GM12878 (cell line): Measurements from ENCODE around the gene ALDH1A1. TPM values are rescaled to one million over a fixed set of nuclear protein-coding genes. Genes with fewer than 3 reads are reported as not detected.

Source experiments
- ATAC-seq: fragments of 200-7000 bp; cut with Tn5 transposase; 3 replicates; pipeline ENCODE4 v1.9.1; 2020; ENCODE audit warnings: mild to moderate bottlenecking, moderate library complexity
- BruUV-seq: library from RNA; stranded (reverse); fragments of 400-500 nt; replicated peaks from 2 replicates; lab custom pipeline; 2021; lab: Mats Ljungman, UMichigan
- CTCF ChIA-PET: fragments of 300-600 bp; sonication (Branson Sonifier 250); formaldehyde crosslinking; extraction: SDS; loops from one replicate; lab custom pipeline; 2021; ENCODE audit warnings: inconsistent platforms; lab: Yijun Ruan, JAX
- POLR2A ChIA-PET: fragments of 350-600 bp; formaldehyde crosslinking; extraction: SDS; loops from one replicate; lab custom pipeline; 2021; ENCODE audit warnings: inconsistent platforms; lab: Charles Lee
- RAD21 ChIA-PET: fragments of 300-600 bp; sonication (Branson Sonifier 250); formaldehyde crosslinking; loops from one replicate; lab custom pipeline; 2023; ENCODE audit warnings: antibody characterized with exemption; ENCODE audit not compliant: unreplicated experiment; lab: Charles Lee
- SMC1A ChIA-PET: fragments of 300-600 bp; sonication (Branson Sonifier 250); formaldehyde crosslinking; loops from one replicate; lab custom pipeline; 2023; ENCODE audit not compliant: unreplicated experiment, uncharacterized antibody; lab: Charles Lee
- DNase-seq: peaks from one replicate; pipeline ENCODE4 v3.0.0-alpha.2; 2011; ENCODE audit warnings: low read depth, low spot score
- FAIRE-seq: peaks from 3 replicates; lab custom pipeline; 2011; peaks lifted over from hg19 to GRCh38; lab: Jason Lieb, UNC
- H2AFZ ChIP-seq: 2 replicates; pipeline ENCODE4 v1.6.0; 2011; ENCODE audit warnings: low read depth, low read length, control low read depth; ENCODE audit not compliant: control insufficient read depth
- H3K27ac ChIP-seq: 2 replicates; pipeline ENCODE4 v1.5.1; 2011; ENCODE audit warnings: control low read depth; ENCODE audit not compliant: control insufficient read depth, insufficient read depth
- H3K27me3 ChIP-seq, 2 experiments: replicated peaks in 1 of 2; 2 replicates each; pipeline versions ENCODE4 v1.6.0 to v1.6.1; 2011; ENCODE audit warnings: low read length in 1 of 2; ENCODE audit not compliant: control insufficient read depth in 2 of 2, insufficient read depth in 2 of 2
- H3K36me3 ChIP-seq, 2 experiments: 2 replicates each; pipeline ENCODE4 v1.5.1; 2011; ENCODE audit warnings: low read length in 1 of 2; ENCODE audit not compliant: control insufficient read depth in 2 of 2, insufficient read depth in 2 of 2
- H3K4me1 ChIP-seq: 2 replicates; pipeline ENCODE4 v1.6.1; 2011; ENCODE audit warnings: mild to moderate bottlenecking, low read length, moderate library complexity, mixed read lengths; ENCODE audit not compliant: control insufficient read depth, insufficient read depth
- H3K4me2 ChIP-seq: 2 replicates; pipeline ENCODE4 v1.6.0; 2011; ENCODE audit warnings: control low read depth; ENCODE audit not compliant: control insufficient read depth, insufficient read depth
- H3K4me3 ChIP-seq: fragments of 200-600 bp; sonication (generic); 2 replicates; pipeline ENCODE4 v1.5.1; 2016
- H3K79me2 ChIP-seq: 2 replicates; pipeline ENCODE4 v1.6.0; 2011; ENCODE audit warnings: low read length; ENCODE audit not compliant: control insufficient read depth, insufficient read depth
- H3K9ac ChIP-seq: 2 replicates; pipeline ENCODE4 v1.8.0; 2011; ENCODE audit warnings: low read length, control low read depth, mixed read lengths; ENCODE audit not compliant: control insufficient read depth, insufficient read depth
- H3K9me3 ChIP-seq: replicated peaks from 3 replicates; pipeline ENCODE4 v1.5.1; 2011; ENCODE audit warnings: mild to moderate bottlenecking, low read length; ENCODE audit not compliant: control insufficient read depth, insufficient read depth
- H4K20me1 ChIP-seq: 2 replicates; pipeline ENCODE4 v1.6.0; 2011; ENCODE audit not compliant: control insufficient read depth, insufficient read depth
- CBX3 ChIP-seq: fragments of 200-600 bp; sonication (generic); IDR thresholded peaks from 2 replicates; pipeline ENCODE4 v1.6.1; 2016; ENCODE audit warnings: low read depth, borderline replicate concordance
- CBX5 ChIP-seq: sonication (generic); IDR thresholded peaks from 2 replicates; pipeline ENCODE4 v1.6.1; 2016; ENCODE audit warnings: low read depth, moderate library complexity, mild to moderate bottlenecking, inconsistent platforms
- CHD2 ChIP-seq: IDR thresholded peaks from 2 replicates; pipeline ENCODE4 v1.6.1; 2011; ENCODE audit warnings: low read depth, low read length, improper control_type of control experiment, borderline replicate concordance
- FOXK2 ChIP-seq: fragments of 450-650 bp; IDR thresholded peaks from 2 replicates; pipeline ENCODE4 v1.6.1; 2017; ENCODE audit warnings: mild to moderate bottlenecking, moderate library complexity
- HDAC2 ChIP-seq: fragments of 200-600 bp; sonication (generic); IDR thresholded peaks from 2 replicates; pipeline ENCODE4 v1.6.1; 2017
- IKZF1 ChIP-seq: fragments of 450-650 bp; conservative IDR thresholded peaks from 2 replicates; pipeline ENCODE4 v1.6.1; 2017; ENCODE audit warnings: antibody characterized with exemption, mild to moderate bottlenecking
- NR2C1 ChIP-seq: fragments of 450-650 bp; IDR thresholded peaks from 2 replicates; pipeline ENCODE4 v1.6.1; 2017; ENCODE audit warnings: antibody characterized with exemption, mild to moderate bottlenecking, moderate library complexity
- RBBP5 ChIP-seq: fragments of 200-600 bp; sonication (generic); conservative IDR thresholded peaks from 2 replicates; pipeline ENCODE4 v1.6.1; 2016
- RUNX3 ChIP-seq: IDR thresholded peaks from 2 replicates; pipeline ENCODE4 v1.6.1; 2012; ENCODE audit warnings: low read length, inconsistent platforms
- SMAD5 ChIP-seq: IDR thresholded peaks from 2 replicates; pipeline ENCODE4 v1.6.1; 2016; ENCODE audit warnings: antibody characterized with exemption, low read depth
- ZBTB11 ChIP-seq: fragments of 450-650 bp; formaldehyde crosslinking; IDR thresholded peaks from 2 replicates; pipeline ENCODE4 v1.5.0; 2022; ENCODE audit warnings: mild to moderate bottlenecking, missing genetic modification characterization
- WGBS: methylation state at CpG from one replicate; pipeline ENCODE4 v1.1.6; 2016; ENCODE audit warnings: low lambda C conversion rate; ENCODE audit not compliant: insufficient replicate concordance, insufficient coverage; ENCODE audit errors: missing lambda C conversion rate; 5-methylcytosine and 5-hydroxymethylcytosine counted together
- in situ Hi-C: fragments of 300-500 bp; cut with MboI; formaldehyde crosslinking; loops from 9 replicates; pipeline ENCODE4 v1.14.3; 2018; ENCODE audit warnings: mixed read lengths
- intact Hi-C: fragments of 100-400 bp; cut with micrococcal nuclease; formaldehyde crosslinking; loops from one replicate; pipeline ENCODE4 v1.14.2; 2022; ENCODE audit not compliant: unreplicated experiment
- polyA plus RNA-seq, 11 experiments: library from polyadenylated mRNA; depleted of rRNA in 4 of 11; unstranded in 6 of 11; stranded (reverse) in 5 of 11; fragments of >200 nt; fragmentation: Nextera tagmentation in 4 of 11; fragmentation: Illumina TruSeq in 1 of 11; extraction: Ambion mirVana in 4 of 11; extraction: Trizol in 1 of 11; gene quantifications; 1 replicate in 1 of 11; 2 replicates in 10 of 11; pipeline versions ENCODE4 v1.2.1 to v1.2.3, GENCODE V29; 2011 to 2016; ENCODE audit warnings: inconsistent platforms in 2 of 11, missing spikeins in 2 of 11, low read depth in 1 of 11
- total RNA-seq, 4 experiments: library from RNA; depleted of rRNA in 3 of 4; stranded (reverse); fragments of >200 nt in 3 of 4; fragmentation: Illumina TruSeq in 1 of 4; extraction: Trizol in 1 of 4; gene quantifications; 2 replicates each; pipeline versions ENCODE4 v1.2.1 to v1.2.3, GENCODE V29; 2013 to 2021
- TF ChIP-seq, protein P1 (sequence below): fragments of 450-650 bp; conservative IDR thresholded peaks from 2 replicates; pipeline ENCODE4 v1.6.1; 2017; ENCODE audit warnings: mild to moderate bottlenecking, moderate library complexity

ALDH1A1 gene
- total and polyA plus RNA-seq, 10 of the 15 experiments (the other 5 are each of a cell fraction or from before 2014, with no cell fraction given) = 0.03 to 0.54 TPM; not detected in 8

DNA sequence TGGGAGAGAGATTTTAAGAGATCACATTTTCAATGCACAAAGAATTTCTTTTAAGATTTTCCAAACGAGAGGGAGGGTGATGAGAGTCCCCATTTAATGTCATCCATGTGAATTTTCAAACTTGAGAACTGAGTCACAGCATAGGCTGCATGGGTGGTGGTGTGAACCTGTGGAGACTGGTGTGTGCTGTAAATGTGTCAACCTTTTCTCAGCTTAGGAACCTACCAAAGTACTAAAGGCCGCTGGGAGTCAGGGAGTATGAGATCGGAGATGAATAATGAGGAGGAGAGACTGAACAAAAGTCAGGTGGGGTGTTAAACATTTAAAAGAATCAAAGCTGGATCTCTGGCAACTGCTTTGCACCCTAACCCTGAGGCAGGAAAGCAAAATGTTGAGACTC is 7.5 kb downstream of the ALDH1A1 start (continued):
- TF ChIP-seq, protein P1, sequence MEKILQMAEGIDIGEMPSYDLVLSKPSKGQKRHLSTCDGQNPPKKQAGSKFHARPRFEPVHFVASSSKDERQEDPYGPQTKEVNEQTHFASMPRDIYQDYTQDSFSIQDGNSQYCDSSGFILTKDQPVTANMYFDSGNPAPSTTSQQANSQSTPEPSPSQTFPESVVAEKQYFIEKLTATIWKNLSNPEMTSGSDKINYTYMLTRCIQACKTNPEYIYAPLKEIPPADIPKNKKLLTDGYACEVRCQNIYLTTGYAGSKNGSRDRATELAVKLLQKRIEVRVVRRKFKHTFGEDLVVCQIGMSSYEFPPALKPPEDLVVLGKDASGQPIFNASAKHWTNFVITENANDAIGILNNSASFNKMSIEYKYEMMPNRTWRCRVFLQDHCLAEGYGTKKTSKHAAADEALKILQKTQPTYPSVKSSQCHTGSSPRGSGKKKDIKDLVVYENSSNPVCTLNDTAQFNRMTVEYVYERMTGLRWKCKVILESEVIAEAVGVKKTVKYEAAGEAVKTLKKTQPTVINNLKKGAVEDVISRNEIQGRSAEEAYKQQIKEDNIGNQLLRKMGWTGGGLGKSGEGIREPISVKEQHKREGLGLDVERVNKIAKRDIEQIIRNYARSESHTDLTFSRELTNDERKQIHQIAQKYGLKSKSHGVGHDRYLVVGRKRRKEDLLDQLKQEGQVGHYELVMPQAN = no peak
- TF ChIP-seq, all 136 proteins: peak for 0

GRCh38 chr9:72943844-72944462 is 8.9 kb downstream of the ALDH1A1 start:
- ATAC-seq = no peak
- Histone ChIP-seq H3K79me2 (no peaks in the 10 kb centered on the region), H3K4me3 (no peak overlapping the region), H3K27me3 (no peaks in the 10 kb centered on the region; a peak in 1 of 4 replicates), H2AFZ (no peak overlapping the region), H3K36me3 (no peaks in the 10 kb centered on the region), H3K27ac (no peak overlapping the region), H3K4me2 (no peak overlapping the region), H3K9ac (no peak overlapping the region), H3K9me3 (no peaks in the 10 kb centered on the region), H3K4me1 (no peaks in the 10 kb centered on the region), H4K20me1 (no peaks in the 10 kb centered on the region)
- in situ Hi-C loops = no loop called here
- BruUV-seq = no TSS peak
- SMC1A ChIA-PET = no interaction called here
- CTCF ChIA-PET = no interaction called here
- intact Hi-C loops = no loop called here
- no peak for TF ChIP-seq NR2C1
- POLR2A ChIA-PET = no interaction called here
- no peak for FAIRE-seq
- WGBS = 0% methylated on average over 2 of the region's 2 CpGs
- RAD21 ChIA-PET = no interaction called here
- no peak for DNase-seq

GRCh38 chr9:72942451-72942850 is 10.4 kb downstream of the ALDH1A1 start:
- no peaks in the 10 kb centered on the region for H3K9me3 ChIP-seq
- no peaks in the 10 kb centered on the region for H3K4me1 ChIP-seq
- no peaks in the 10 kb centered on the region for H3K36me3 ChIP-seq
- FAIRE-seq = no peak
- no TSS peak for BruUV-seq
- WGBS = 60% methylated on average over 2 of the region's 2 CpGs
- H4K20me1 ChIP-seq = no peaks in the 10 kb centered on the region
- H3K79me2 ChIP-seq = no peaks in the 10 kb centered on the region
- SMC1A ChIA-PET = no interaction called here
- DNase-seq = no peak
- in situ Hi-C loops = no loop called here
- no peak overlapping the region for H3K4me3 ChIP-seq
- H2AFZ ChIP-seq = no peak overlapping the region
- no peak overlapping the region for H3K4me2 ChIP-seq
- H3K27me3 ChIP-seq = no peaks in the 10 kb centered on the region; a peak in 1 of 4 replicates
- POLR2A ChIA-PET = no interaction called here
- H3K27ac ChIP-seq = no peak overlapping the region
- intact Hi-C loops = no loop called here
- RAD21 ChIA-PET = no interaction called here
- CTCF ChIA-PET = interaction anchor here (1.6 kb wide), 1 partner anchor 124 kb away, joined by 3 read pairs; no protein-coding TSS in a partner anchor
- no peak overlapping the region for H3K9ac ChIP-seq
- ATAC-seq = no peak
- no peak for TF ChIP-seq CBX5
- TF ChIP-seq FOXK2 = no peak
- no peak for TF ChIP-seq RUNX3
- TF ChIP-seq IKZF1 = no peak
- TF ChIP-seq ZBTB11 (CRISPR knock-in tag) = no peak
- TF ChIP-seq CHD2 = no peak
- TF ChIP-seq RBBP5 = no peak
- TF ChIP-seq SMAD5 = no peak
- TF ChIP-seq CBX3 = no peak
- no peak for TF ChIP-seq HDAC2
